GM18868 (cell line): Measurements from ENCODE around the gene HIP1R.
"Not testable (repeated sequence)": the region's sequence is repeated elsewhere in the genome, so short reads cannot be mapped to it uniquely, and the experiment has no call there.

Source experiments
- ATAC-seq: cut with Tn5 transposase; IDR thresholded peaks from one replicate; pipeline ENCODE4 v1.9.1; 2021; ENCODE audit warnings: mild to moderate bottlenecking, moderate library complexity; ENCODE audit not compliant: unreplicated experiment

Gene HIP1R, protein sequence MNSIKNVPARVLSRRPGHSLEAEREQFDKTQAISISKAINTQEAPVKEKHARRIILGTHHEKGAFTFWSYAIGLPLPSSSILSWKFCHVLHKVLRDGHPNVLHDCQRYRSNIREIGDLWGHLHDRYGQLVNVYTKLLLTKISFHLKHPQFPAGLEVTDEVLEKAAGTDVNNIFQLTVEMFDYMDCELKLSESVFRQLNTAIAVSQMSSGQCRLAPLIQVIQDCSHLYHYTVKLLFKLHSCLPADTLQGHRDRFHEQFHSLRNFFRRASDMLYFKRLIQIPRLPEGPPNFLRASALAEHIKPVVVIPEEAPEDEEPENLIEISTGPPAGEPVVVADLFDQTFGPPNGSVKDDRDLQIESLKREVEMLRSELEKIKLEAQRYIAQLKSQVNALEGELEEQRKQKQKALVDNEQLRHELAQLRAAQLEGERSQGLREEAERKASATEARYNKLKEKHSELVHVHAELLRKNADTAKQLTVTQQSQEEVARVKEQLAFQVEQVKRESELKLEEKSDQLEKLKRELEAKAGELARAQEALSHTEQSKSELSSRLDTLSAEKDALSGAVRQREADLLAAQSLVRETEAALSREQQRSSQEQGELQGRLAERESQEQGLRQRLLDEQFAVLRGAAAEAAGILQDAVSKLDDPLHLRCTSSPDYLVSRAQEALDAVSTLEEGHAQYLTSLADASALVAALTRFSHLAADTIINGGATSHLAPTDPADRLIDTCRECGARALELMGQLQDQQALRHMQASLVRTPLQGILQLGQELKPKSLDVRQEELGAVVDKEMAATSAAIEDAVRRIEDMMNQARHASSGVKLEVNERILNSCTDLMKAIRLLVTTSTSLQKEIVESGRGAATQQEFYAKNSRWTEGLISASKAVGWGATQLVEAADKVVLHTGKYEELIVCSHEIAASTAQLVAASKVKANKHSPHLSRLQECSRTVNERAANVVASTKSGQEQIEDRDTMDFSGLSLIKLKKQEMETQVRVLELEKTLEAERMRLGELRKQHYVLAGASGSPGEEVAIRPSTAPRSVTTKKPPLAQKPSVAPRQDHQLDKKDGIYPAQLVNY

DNA sequence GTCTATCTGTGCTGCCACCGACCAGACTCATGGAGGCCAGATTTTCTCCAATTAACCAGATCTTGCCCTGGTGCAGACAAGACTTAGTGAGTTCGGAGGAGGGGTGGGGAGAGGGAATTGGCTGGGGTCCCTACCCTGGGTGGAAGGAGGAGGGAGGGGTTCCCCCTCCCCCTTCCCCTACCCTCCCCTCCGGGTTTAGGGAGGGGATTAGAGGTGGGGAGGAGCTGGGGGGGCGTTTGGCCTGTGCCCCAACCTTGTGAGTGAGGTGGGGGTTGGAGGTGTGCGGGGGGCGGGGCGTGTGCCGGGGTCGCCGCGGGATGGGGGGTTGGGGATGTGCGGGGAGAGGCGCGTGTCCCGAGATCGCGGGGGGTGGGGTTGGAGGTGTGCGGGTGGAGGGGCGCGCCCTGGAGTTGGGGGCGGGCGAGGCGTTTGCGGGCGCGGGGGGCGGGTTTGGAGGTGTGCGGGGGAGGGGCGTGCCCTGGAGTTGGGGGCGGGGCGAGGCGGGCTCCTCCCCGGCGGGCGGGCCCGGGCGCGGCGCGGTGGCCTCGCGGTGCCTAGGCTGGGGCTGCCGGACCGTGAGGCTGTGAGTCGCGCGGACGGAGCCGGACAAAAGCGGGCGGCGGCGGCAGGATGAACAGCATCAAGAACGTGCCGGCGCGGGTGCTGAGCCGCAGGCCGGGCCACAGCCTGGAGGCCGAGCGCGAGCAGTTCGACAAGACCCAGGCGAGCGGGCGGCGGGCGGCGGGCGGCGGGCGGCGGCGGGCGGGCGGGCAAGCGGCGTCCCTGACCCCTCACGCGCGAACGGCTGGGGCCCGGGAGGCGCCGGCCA, at the start of gene HIP1R:
HIP1R (plus strand) TSS at position 537 of the 829 bp plus-strand sequence; CDS start at position 631, 94 bp downstream.
- ATAC-seq: no peak

DNA sequence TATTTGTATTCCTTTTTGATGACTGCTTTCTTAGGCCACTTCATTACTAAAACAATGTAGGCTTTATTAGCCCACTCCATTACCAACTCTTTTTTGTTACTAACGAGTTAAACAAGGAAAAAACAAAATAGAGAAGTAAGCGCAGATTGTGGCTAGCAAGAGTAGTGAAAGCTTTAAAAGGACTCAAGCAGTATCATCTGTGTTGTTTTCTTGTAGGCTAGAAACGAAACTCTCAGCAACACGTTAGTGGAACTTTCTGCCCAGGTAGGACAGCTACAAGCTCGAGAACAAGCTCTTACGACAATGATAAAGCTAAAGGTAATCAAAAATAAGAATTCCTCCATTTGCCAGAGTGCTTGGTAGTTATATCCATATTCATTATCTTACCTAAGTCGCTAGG, 49.8 kb upstream of the HIP1R start:
- ATAC-seq: no peak

DNA sequence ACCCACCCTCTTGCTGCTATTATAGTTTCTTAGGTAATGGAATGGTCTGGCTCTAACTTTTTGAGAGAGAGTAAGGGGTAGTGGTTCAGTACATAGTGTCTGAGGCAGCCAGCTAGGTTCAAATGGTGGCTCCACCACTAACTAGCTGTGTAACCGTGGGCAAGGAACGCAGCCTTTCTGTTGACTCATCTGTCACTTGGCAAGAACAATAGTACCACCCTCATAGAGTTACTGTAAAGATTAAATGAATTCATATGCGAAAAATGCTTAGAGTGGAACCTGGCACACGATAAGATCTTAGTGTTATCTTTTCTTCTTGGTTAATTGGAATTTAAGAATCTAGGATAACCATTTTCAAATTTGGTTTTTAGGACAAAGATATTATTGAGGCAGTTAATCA, 46.9 kb upstream of the HIP1R start:
- no peak for ATAC-seq

DNA sequence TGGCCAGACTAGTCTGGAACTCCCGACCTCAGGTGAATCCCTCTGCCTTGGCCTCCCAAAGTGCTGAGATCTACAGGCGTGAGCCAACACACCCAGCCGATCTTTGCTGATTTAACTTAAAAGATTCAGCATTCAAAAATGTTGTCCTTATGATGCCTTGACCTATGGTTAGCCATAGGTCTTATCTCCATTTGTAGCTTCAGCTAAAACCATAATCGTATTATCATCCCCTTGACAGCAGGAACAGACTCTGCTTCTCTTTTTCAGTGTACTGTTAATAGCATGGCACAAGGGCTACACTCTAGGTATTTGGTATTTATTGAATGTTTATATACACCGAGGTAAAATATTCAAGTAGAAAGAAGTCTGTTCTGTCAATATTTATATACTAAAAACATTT, 45.6 kb upstream of the HIP1R start:
- ATAC-seq: no peak

DNA sequence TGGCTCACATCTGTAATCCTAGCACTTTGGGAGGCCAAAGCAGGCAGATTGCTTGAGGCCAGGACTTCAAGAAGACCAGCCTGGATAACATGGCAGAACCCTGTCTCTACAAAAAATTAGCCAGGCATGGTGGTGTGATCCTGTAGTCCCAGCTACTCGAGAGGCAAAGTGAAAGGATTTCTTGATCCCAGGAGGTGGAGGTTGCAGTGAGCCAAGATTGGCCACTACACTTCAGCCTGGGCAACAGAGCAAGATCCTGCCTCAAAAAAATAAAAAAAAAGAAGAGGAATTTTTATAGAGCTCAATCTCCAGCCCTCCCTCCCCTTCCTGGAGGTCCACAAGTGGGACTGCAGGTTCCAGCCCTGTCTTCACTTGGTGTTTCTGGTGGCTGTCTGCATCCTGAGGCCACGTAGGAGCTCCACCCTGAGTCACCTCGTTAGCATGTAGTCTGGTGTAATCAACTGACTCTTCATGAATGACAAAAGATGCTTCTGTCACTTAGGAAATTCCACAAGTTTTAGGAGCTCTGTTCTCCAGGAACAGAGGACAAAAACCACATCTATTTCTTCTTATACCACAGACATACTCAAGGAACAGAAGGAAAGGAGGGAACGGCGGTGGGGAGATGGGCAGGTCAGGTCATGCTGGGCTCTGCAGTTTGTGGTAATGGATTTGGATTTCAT, 44.7 kb upstream of the HIP1R start:
- ATAC-seq: no peak

DNA sequence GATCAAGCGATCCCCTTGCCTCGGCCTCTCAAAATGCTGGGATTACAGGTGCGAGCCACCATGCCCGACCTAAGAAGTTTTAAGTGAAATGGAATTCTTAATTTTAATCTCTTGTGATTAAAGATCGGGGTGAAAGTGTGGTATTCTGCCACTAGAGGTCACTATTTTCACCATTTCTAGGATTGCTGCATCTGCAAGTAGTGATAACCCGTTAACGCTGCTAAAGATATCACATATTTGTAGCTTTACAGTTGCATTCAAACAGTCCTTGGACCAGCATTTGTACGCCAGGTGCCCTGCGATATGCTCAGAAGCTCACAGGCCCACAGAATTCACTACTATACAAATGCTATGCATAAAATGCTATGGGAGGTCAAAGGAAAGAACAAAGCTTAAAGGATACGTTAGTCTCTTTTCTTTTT, 41.6 kb upstream of the HIP1R start:
- ATAC-seq: no peak

DNA sequence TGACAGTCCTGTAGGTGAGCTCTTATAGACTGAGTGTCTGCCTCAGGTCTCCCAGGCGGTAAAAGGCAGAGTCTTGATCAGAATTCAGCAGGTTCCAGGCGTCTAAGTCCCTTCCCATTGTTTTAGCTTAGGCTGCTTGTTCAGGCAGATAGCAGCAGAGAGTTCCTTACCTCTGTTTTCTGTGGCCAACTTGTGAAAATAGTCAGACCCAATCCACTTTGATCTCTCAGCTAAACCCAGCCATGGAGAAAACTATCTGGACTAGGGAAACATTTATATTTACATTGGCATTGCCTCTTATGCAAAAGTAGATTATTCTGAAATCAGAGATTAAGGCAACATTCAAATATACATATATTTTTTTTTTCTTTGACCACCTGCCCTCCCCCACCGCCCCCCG, 39.5 kb upstream of the HIP1R start:
- ATAC-seq: no peak

DNA sequence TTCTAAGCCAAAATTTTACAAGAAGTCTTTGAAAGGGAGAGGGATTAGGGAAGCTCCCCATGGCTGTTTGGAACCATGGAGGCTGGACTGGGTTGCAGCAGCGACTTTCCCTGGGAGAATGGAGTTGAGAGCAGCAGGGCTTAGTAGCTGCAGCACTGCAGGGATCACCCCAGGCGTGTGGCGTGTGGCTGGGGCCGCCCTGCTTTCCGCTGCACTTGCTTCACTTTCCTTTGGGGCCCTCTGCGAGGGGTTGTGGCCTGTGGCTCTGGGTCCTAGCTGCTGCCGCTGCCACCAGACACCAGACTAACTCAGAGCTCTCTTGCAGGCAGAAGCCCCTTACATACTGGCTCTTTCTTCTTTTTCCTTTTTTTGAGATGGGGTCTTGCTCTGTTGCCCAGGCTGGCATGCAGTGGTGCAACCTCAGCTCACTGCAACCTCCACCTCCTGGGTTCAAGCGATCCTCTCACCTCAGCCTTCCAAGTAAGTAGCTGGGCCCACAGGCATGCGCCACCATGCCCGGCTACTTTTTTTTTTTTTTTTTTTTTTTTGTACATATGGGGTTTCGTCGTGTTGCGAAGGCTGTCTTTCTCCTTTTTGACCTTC, 35.5 kb upstream of the HIP1R start:
- ATAC-seq: no peak

DNA sequence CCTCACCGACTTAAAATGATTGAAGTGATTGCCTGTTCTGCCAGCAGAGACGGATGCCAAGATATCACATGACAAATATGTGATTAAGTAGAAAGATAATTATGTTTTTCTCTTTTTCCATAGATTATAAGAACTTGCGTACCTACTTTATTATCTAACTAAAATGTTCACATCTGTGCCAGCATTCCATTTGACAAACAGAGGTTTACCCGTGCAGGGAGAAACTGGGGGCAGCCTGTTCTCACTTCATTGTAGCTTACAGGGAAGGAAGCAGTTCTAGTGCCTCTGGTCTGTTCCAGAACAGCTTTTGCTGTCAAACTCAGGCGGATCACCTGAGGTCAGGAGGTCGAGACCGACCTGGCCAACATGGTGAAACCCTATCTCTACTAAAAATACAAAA, 31.3 kb upstream of the HIP1R start:
- ATAC-seq: no peak

DNA sequence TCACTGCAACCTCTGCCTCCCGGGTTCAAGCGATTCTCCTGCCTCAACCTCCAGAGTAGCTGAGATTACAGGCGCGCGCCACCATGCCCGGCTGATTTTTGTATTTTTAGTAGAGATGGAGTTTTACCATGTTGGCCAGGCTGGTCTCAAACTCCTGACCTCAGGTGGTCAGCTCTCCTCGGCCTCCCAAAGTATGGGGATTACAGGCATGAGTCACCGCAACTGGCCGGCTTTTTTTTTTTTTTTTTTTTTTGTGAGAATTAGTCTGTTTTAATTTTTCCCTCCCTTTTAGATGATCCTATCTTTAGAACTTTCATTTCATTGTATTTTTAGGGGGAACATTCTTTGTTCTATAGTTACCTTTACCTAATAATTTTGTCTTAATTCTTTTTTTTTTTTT, 30.3 kb upstream of the HIP1R start:
- not testable (repeated sequence) for ATAC-seq

DNA sequence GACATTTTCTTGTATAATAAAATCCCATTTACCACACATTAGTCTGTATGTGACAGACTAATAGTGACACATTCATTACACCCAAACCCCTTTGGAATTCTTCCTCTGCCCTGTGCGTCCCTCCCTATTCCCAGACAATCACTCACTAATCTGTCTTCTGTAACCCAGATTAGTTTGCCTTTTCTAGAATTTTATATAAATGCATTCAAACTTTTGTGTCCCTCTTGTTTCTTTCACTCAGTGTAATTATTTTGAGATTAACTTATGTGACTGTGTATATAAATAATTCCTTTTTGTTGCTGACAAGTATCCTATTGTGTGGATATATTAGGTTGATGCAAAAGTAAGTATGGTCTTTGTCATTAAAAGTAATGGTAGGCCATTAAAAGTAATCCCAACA, 27.6 kb upstream of the HIP1R start:
- no peak for ATAC-seq

DNA sequence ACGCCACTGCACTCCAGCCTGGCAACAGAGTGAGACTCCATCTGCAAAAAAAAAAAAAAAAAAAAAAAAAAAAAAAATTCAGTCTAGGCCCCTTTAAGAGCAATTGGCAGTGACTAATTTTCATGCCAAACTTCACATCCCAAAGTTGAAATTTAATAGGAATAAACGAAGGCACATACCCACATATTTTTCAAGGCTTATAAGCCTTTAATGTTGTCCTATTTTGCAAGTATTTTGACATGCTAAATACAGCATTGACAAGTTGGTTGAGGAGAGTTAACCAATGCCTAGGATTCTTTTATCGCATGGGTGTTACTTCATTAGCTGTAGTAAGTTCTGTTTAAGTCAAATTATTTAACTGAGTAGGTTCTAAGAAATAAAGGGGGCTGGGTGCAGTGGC, 23.5 kb upstream of the HIP1R start:
- no peak for ATAC-seq

DNA sequence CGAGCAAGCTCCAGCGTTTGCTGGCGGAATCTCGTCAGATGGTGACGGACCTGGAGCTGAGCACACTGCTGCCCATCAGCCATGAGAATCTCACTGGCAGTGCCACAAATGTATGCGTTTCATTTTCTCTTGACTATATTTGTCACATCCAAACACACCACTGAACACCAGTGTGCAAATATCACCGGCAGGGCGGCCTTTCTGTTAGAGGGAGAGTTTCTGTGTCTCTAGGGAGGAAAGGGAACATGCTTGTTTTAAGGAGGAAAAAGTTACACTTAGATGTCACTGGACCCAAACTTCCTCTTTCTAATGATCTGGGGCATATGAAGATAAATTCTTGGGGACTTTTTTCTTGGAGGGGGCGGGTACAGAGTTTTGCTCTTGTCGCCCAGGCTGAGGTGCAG, 21.9 kb upstream of the HIP1R start:
- peak; percentile 74 for ATAC-seq

DNA sequence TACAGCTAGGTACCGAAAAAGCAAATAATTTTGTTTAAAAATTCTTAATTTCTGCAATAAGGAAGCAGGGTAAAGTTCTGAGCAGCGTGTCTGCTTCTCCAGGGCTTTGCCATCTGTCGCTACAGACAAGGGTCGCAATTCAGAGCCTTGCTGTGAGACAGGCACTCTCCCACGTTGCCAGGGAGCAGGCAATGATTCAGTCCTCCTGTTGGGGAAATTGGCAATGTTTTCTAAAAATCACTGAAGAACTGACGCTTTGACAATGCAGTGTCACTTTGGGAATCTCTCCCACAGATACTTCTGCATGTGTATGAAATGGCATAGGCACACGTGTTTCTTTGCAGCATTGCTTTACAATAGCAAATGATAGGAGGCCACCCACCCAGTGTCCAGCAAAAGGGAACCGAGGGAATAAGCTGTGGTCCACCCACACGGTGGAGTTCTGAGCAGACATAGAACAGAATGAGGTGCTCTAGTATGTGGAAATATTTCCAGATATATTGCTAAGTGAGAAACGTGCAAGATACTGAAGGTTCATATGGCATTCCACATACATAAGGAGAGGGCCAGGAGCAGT, 16.0 kb upstream of the HIP1R start:
- no peak for ATAC-seq

DNA sequence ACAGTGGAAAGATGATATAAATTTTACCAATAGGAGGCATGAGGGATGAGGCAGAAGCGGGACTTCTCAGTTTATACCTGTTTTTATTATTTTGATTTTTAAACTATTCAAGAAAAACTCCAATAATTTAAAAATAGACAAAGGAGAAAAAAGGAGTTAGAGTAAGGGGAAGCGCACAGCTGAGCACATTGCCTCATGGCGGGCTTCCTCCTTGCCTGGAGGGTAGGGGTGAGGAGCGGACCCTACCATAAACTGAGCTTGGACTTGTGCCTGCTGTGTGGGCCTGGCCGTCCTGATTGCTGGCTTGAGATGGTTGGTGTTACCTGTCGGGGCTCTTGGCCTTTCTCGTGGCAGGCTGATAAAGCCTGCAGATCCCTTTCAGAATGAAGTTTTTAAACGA, 15.1 kb upstream of the HIP1R start:
- no peak for ATAC-seq

DNA sequence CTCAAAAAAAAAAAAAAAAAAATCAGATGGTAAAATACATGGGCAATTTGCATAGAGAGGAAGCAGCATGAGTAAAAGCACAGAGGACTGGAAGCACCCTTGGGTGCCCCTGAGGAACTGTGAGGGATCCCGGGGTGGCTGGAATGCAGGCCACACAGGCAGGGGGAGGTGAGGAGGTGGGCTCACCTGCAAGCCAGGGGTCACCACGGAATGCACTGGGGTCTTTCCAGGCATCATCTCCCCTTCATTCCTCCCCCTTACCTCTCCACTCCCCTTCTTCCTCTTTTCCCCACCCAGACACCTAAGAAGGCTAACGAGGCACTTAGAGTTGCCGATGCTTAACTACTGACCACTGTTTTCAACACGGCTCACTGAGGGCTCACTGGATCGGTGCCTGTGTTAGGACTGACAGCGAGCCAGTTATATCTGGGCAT, 14.4 kb upstream of the HIP1R start:
- ATAC-seq: no peak

DNA sequence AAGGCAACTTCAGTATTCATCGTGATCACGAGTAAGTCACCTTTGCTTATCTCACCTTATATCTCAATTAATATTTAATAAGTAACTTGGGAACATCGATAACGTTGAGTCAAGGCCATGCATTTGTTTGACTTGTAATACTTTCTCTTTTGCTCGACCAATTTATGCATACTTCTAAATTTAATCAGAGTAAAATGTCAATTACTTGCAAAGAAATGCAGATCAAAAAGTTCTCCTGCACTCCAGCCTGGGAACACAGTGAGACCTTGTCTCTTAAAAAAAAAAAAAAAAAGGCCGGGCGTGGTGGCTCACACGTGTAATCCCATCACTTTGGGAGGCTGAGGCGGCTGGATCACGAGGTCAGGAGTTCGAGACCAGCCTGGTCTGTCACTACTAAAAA, 11.8 kb upstream of the HIP1R start:
- no peak for ATAC-seq

DNA sequence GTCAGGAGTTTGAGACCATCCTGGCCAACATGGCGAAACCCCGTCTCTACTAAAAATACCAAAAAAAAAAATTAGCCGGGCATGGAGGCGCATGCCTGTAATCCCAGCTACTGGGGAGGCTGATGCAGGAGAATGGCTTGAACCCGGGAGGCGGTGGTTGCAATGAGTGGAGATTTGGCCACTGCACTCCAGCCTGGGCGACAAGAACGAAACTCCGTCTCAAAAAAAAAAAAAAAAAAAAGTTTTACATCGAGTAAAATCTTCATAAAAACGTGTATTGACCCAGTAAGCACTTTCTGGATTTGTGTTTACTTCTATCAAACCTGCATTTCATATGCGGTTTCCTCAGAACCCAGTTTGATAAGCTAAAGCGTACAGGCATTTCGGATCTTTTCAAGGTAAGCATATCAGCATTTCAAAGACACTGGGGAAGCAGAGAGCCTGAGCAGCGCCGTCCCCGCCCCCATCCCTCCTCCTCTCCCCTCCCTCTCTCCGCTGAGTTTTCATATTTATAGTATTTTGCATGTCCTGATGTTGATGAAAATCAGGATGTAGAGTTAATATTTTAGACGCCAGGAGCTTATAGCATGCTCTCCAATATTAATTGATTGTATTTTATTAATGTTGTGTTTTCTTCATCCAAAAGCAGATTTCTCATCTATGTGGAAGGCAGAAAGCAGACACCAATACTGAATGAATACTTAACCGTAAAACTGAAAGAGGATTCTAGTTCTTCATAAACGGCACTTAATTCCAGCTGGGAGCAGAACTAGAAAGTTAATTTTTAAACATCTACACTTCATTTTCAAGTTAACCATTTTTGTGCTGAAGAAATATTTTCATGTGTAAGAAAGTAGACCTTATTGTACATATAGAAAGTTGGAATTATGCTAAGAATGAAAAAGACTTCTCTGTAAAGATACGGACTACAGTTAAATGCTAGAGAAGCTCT, 9.2 kb upstream of the HIP1R start:
- ATAC-seq: no peak
